Stimulated activated naive CD4-positive, alpha-beta T cell treated with Interleukin-2 at 50 U/mL for 16 hours (primary cell): Measurements from ENCODE around the gene NFIA.

Source experiments
- DNase-seq: peaks from one replicate; lab custom pipeline; 2025; lab: John Stamatoyannopoulos, UW

NFIA gene

GRCh38 chr1:61183471-61184039 lies 101.2 kb downstream of the NFIA start:
- no peak for DNase-seq

- DNase-seq, result no peak
These were observed 101.8 kb downstream of the NFIA start for GRCh38 chr1:61184040-61184713.

GRCh38 chr1:61184714-61185106 lies 102.3 kb downstream of the NFIA start:
- DNase-seq, result no peak

GRCh38 chr1:61186753-61187152 lies 104.4 kb downstream of the NFIA start:
- DNase-seq, result no peak

GRCh38 chr1:61187352-61188086 lies 105.2 kb downstream of the NFIA start:
- no peak for DNase-seq

GRCh38 chr1:61190153-61190552 lies 107.8 kb downstream of the NFIA start:
- DNase-seq, result no peak

- DNase-seq, result no peak
These were observed 108.5 kb downstream of the NFIA start for GRCh38 chr1:61190618-61191432.

GRCh38 chr1:61191433-61191720 lies 109.0 kb downstream of the NFIA start:
- no peak for DNase-seq

GRCh38 chr1:61192663-61193330 lies 110.4 kb downstream of the NFIA start:
- no peak for DNase-seq

GRCh38 chr1:61193808-61194207 lies 111.4 kb downstream of the NFIA start:
- no peak for DNase-seq

- DNase-seq, result no peak
These were observed 116.2 kb downstream of the NFIA start for GRCh38 chr1:61198554-61198953.

GRCh38 chr1:61201035-61201434 lies 118.7 kb downstream of the NFIA start:
- DNase-seq, result no peak

- no peak for DNase-seq
These were observed 120.7 kb downstream of the NFIA start for GRCh38 chr1:61202854-61203598.

- no peak for DNase-seq
These were observed 122.2 kb downstream of the NFIA start for GRCh38 chr1:61204528-61204927.

- no peak for DNase-seq
These were observed 125.1 kb downstream of the NFIA start for GRCh38 chr1:61207416-61207815.

GRCh38 chr1:61208172-61208571 lies 125.8 kb downstream of the NFIA start:
- DNase-seq, result no peak

- DNase-seq, result no peak
These were observed 126.5 kb downstream of the NFIA start for GRCh38 chr1:61208831-61209230.

- DNase-seq, result no peak
These were observed 128.2 kb downstream of the NFIA start for GRCh38 chr1:61210435-61211154.

GRCh38 chr1:61213245-61214011 lies 131.1 kb downstream of the NFIA start:
- no peak for DNase-seq

GRCh38 chr1:61215119-61215518 lies 132.8 kb downstream of the NFIA start:
- DNase-seq, result no peak
